Naive B cell (primary cell): ENCODE results near the gene ZNF408. TPM values are rescaled to one million over a fixed set of nuclear protein-coding genes. Genes with fewer than 3 reads are reported as not detected.
A peak's percentile ranks its signal among the peaks of the same experiment; 100 is the strongest.
"Not testable (repeated sequence)": the region's sequence is repeated elsewhere in the genome, so short reads cannot be mapped to it uniquely, and the experiment has no call there.

Experiments used
- ATAC-seq, 2 donors: fragments of 150-1000 bp; cut with Tn5 transposase; 2 replicates each; pipeline ENCODE4 v1.10.0; 2021; ENCODE audit warnings: low read depth in 2 of 2, mild to moderate bottlenecking in 2 of 2, moderate library complexity in 2 of 2
- DNase-seq: peaks from one replicate; pipeline ENCODE4 v3.0.0; 2022
- H3K27ac Mint-ChIP-seq, 6 donors: one replicate each; pipeline ENCODE4 v1.8.0; 2020 to 2022; ENCODE audit warnings: mild to moderate bottlenecking in 6 of 6, mixed read lengths in 6 of 6, moderate library complexity in 5 of 6, inconsistent platforms in 2 of 6
- H3K27me3 Mint-ChIP-seq, 3 donors: one replicate each; pipeline ENCODE4 v1.8.0; 2021 to 2022; ENCODE audit warnings: mixed read lengths in 3 of 3, mild to moderate bottlenecking in 1 of 3
- H3K36me3 Mint-ChIP-seq, 2 donors: one replicate each; pipeline ENCODE4 v1.8.0; 2020 to 2022; ENCODE audit warnings: mixed read lengths in 2 of 2, inconsistent platforms in 1 of 2, mild to moderate bottlenecking in 1 of 2
- H3K4me1 Mint-ChIP-seq, 3 donors: one replicate each; pipeline ENCODE4 v1.8.0; 2020 to 2022; ENCODE audit warnings: mixed read lengths in 3 of 3, inconsistent platforms in 1 of 3, mild to moderate bottlenecking in 1 of 3, moderate library complexity in 1 of 3
- H3K4me3 Mint-ChIP-seq, 8 donors: one replicate each; pipeline ENCODE4 v1.8.0; 2020 to 2022; ENCODE audit warnings: mild to moderate bottlenecking in 8 of 8, mixed read lengths in 8 of 8, moderate library complexity in 8 of 8, inconsistent platforms in 2 of 8
- H3K9me3 Mint-ChIP-seq, 7 donors: one replicate each; pipeline ENCODE4 v1.8.0; 2020 to 2022; ENCODE audit warnings: mixed read lengths in 7 of 7, mild to moderate bottlenecking in 5 of 7, inconsistent platforms in 2 of 7, moderate library complexity in 1 of 7
- polyA plus RNA-seq, 6 donors: library from polyadenylated mRNA; unstranded; fragments of 300-500 nt; fragmentation: Illumina TruSeq; gene quantifications; one replicate each; pipeline ENCODE4 v1.2.3, GENCODE V29; 2021; ENCODE audit warnings: low read depth in 6 of 6

The ZNF408 gene
- polyA plus RNA-seq, 6 donors from 2014 or later = 6.2 to 13.8 (median 11.3) TPM

DNA sequence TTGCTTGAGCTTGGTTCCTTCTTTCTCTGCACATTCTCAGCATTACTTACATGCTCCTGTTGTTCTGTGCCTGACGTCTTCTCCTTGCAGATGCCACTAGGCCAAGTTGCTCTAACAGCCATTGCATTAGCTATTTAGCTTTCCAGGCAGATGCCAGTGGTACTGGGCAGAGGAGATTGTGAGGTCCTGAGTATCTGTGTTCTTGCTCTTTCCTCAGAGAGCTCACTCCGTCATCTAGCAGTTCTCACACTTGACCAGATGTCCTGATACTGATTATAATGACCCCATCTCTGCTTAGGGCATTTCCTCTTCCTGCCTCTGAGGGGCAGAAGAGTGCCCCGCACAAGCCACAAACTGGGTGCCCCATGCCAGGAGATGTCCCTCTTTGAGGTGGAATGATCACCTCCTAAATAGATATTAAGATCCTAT is 31.1 kb upstream of the ZNF408 start:
- Mint-ChIP-seq H3K36me3 (peaks cover 18 to 29% of the 10 kb centered on the region in 2 donors), H3K4me3 (no peak overlapping the region), H3K27me3 (no peaks in the 10 kb centered on the region), H3K9me3 (no peaks in the 10 kb centered on the region), H3K27ac (peak overlapping the region in 1 of 6 donors; percentile 39), H3K4me1 (peaks cover 5 to 14% (median 9%) of the 10 kb centered on the region in 3 donors)
- DNase-seq (no peak), ATAC-seq (no peak)

DNA sequence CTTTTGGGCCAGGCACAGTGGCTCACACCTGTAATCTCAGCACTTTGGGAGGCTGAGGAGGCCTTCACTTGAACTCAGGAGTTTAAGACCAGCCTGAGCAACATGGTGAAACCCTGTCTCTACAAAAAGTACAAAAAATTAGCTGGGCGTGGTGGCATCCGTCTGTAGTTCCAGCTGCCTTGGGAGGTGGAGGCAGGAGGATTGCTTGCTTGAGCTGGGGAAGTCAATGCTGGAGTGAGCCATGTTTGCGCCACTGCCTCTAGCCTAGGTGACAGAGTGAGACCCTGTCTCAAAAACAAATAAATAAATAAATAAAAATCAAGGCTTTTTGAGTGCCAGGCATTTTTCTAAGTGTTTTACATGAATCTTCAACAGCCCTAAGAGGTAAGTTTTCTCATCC is 30.3 kb upstream of the ZNF408 start:
- not testable (repeated sequence) for H3K9me3 Mint-ChIP-seq, H3K27me3 Mint-ChIP-seq, H3K4me3 Mint-ChIP-seq, DNase-seq, ATAC-seq
- peaks cover 9 to 22% (median 15%) of the 10 kb centered on the region in 3 donors for H3K4me1 Mint-ChIP-seq
- peak overlapping the region in 1 of 6 donors; percentile 37 for H3K27ac Mint-ChIP-seq
- peaks cover 18 to 26% of the 10 kb centered on the region in 2 donors for H3K36me3 Mint-ChIP-seq

DNA sequence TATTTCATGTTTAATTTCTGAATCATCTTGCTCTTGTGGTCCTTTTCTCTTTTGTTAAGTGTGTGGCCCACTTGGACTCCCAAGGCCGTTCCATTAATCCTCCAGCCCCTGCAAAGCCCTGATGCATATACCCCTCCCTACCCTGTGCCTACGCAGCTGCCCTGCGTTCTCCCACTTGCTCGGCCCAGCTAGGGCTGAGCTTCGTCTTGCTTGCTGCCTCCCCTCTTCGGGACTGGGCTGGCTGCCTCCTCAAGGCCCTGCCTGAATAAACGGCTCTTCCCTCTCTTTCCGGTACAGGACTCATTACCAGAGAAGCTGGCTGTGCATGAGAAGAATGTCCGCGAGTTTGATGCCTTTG is 28.9 kb upstream of the ZNF408 start:
- no peaks in the 10 kb centered on the region for H3K9me3 Mint-ChIP-seq
- peaks cover 16 to 34% (median 17%) of the 10 kb centered on the region in 3 donors for H3K4me1 Mint-ChIP-seq
- no peak for DNase-seq
- ATAC-seq = no peak
- no peak overlapping the region for H3K4me3 Mint-ChIP-seq
- H3K36me3 Mint-ChIP-seq = peaks cover 8 to 21% of the 10 kb centered on the region in 2 donors
- no peaks in the 10 kb centered on the region for H3K27me3 Mint-ChIP-seq
- H3K27ac Mint-ChIP-seq = peak overlapping the region in 3 of 6 donors; percentile 22 to 42 (median 39)

DNA sequence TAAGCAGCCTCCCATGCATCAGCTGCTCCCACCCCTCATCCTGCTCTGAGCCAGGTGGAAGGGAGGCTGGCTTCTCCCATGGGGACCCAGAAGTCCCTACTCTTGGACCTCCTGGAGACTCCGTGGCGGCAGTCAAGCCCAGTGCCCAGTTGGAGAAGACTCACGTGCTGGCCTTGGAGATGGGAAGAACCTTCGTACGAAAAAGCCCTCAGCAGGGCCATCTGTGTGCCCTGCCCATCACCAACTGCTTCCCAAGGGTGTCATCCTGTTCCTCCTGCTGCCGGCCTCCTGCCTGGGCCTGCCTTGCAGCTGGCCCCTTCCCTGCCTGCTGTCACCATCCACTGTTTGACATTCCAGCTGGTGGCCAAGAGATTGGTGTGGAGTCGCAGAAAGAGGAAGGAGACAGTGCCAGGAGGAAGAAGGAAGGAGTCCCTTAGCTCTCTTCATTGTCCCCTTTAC is 28.4 kb upstream of the ZNF408 start:
- no peaks in the 10 kb centered on the region for H3K9me3 Mint-ChIP-seq
- H3K27ac Mint-ChIP-seq = peak overlapping the region in 4 of 6 donors; percentile 39 to 96 (median 84)
- H3K4me1 Mint-ChIP-seq = peaks cover 21 to 39% (median 22%) of the 10 kb centered on the region in 3 donors
- DNase-seq (no peak), ATAC-seq (no peak)
- H3K36me3 Mint-ChIP-seq = peaks cover 6 to 18% of the 10 kb centered on the region in 2 donors
- H3K4me3 Mint-ChIP-seq = no peak overlapping the region
- H3K27me3 Mint-ChIP-seq = no peaks in the 10 kb centered on the region

DNA sequence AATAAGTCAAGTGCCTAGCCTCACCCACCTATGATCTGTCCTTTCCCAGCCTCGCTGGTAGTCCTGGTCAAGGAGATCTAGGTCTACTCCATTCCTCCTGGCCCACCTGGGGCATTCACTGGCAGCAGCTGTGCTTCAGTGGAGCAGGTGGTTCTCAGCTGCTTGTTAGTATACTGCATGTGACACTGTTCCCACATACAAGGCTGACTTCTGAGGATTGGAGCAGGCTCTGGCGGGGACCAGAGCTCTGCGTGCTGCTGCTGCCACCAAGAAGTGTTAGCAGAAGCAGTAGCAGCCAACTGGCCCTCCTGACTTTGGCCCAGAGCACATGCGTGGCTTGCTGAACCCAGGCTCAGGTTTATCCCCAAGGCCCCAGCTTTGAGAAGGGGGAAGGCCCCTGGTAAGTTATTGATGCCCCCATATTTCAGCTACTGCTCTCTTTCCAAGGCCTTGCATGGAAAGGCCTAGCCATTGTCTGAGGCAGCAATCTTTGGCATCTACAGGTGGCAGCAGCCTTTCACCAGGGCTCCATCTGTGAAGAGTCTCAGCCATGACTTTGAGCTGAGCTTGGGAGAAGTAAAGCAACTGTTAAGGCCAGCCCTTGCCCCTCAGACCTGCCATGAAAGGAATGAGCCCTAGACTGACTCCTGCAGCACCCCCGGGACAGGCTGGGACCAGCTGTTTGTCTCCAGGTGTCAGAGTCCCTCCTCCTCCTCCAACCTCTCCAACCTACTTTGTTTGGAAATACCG is 26.9 kb upstream of the ZNF408 start:
- peaks cover 6 to 24% of the 10 kb centered on the region in 2 donors for H3K36me3 Mint-ChIP-seq
- H3K9me3 Mint-ChIP-seq = no peaks in the 10 kb centered on the region
- no peaks in the 10 kb centered on the region for H3K27me3 Mint-ChIP-seq
- DNase-seq = no peak
- H3K27ac Mint-ChIP-seq = peak overlapping the region in 5 of 6 donors; percentile 83 to 94 (median 89)
- peaks cover 22 to 40% (median 27%) of the 10 kb centered on the region in 3 donors for H3K4me1 Mint-ChIP-seq
- H3K4me3 Mint-ChIP-seq = no peak overlapping the region
- no peak for ATAC-seq

DNA sequence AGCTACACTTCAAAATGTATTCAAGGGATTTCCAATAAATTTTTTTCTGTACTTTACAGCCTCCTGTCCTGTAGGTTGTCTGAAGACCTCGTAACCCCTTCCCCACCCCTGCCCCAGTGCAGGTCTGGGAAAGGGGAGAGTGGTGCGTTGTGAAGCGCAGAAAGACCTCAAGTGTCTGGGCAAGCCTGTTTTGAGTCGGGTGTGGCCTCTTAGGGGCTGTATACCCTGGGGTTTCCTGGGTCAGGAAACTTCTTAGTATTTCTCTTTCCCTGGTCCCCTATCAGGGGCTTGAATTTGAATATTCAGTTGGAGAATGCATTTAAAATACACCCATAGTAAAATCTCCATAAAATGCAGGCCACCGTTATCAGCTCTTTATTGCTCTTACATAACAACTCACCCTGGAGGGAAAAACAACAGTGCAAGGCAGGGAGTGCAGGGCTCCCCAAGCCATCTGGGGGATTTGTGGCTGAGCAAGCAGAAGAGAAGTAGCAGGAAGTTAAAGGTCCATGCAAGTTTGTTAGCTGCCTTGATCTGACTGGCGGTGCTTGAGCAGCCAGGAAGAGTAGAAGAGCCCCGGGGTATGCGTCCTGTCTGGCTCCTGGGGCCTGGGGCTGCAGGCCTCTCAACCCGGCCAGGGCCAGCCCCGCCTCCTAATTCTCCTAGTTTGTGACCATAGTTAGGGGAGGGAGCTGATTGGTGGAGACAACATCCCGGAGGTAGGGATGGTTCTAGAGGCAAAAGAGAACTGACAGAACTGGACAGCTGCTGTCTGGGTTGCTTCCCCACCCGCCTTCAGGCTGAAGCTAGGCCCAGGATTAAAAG is 26.2 kb upstream of the ZNF408 start:
- DNase-seq (peak; percentile 11), ATAC-seq (peak; percentile 51 to 56)
- peaks cover 22 to 40% (median 27%) of the 10 kb centered on the region in 3 donors for H3K4me1 Mint-ChIP-seq
- H3K9me3 Mint-ChIP-seq = no peaks in the 10 kb centered on the region
- peaks cover 2 to 21% of the 10 kb centered on the region in 2 donors for H3K36me3 Mint-ChIP-seq
- H3K27ac Mint-ChIP-seq = peak overlapping the region; percentile 83 to 94 (median 90)
- no peaks in the 10 kb centered on the region for H3K27me3 Mint-ChIP-seq
- peak overlapping the region in 4 of 8 donors; percentile 7 to 70 (median 43) for H3K4me3 Mint-ChIP-seq

DNA sequence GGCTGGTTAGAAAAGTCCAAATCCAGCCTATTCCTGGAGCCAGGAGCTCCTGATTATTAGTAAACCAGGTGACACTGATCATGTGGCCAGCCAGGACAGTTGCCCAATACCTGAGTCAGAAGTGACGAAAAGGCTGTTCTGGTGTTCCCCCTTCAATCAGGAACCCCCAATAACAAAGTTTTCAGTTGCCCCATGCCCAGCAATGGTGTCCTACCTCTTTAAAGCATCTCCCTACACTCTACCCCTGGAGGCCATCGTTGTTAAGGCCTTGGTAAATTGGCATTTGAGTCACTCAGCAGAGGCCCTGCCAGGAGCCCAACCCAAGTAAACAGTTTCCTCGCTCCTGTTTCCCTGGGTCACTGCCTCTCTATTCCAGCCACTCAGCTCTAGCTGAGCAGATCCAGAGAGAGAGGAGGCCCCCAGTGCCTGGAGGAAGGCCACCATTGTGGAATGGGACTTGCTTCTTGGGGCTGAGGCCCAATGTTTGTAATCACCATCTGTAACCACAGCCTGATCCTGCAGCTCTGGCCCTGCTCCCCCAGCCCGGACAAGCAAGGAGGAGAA is 25.5 kb upstream of the ZNF408 start:
- Mint-ChIP-seq H3K27ac (peak overlapping the region in 4 of 6 donors; percentile 32 to 94 (median 87)), H3K9me3 (no peaks in the 10 kb centered on the region), H3K4me3 (peak overlapping the region in 2 of 8 donors; percentile 38 to 45), H3K36me3 (peaks cover 0 to 18% of the 10 kb centered on the region in 2 donors), H3K4me1 (peaks cover 22 to 40% (median 27%) of the 10 kb centered on the region in 3 donors), H3K27me3 (no peaks in the 10 kb centered on the region)
- DNase-seq = no peak
- no peak for ATAC-seq

DNA sequence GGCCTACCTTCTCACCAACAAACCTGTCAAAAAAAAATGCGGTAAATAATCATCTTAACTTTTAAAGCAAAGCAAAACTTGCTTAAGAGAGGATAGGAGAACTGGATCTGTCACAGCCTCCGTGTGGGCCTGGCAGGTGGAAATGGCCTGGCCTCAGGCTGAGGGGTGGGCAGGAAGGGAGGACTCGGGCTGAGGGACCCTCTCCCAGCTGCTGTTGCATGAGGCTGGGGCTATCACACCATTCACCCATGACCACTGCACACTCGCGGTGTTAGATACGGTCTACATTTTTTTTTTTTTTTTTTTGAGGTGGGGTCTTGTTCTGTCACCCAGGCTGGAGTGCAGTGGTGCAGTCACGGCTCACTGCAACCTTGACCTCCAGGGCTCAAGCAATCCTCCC is 24.9 kb upstream of the ZNF408 start:
- peak overlapping the region in 3 of 8 donors; percentile 12 to 38 (median 15) for H3K4me3 Mint-ChIP-seq
- ATAC-seq (no peak), DNase-seq (no peak)
- H3K9me3 Mint-ChIP-seq = no peaks in the 10 kb centered on the region
- peaks cover 22 to 40% (median 27%) of the 10 kb centered on the region in 3 donors for H3K4me1 Mint-ChIP-seq
- H3K27me3 Mint-ChIP-seq = no peaks in the 10 kb centered on the region
- peak overlapping the region in 3 of 6 donors; percentile 19 to 83 (median 32) for H3K27ac Mint-ChIP-seq
- peaks cover 0 to 18% of the 10 kb centered on the region in 2 donors for H3K36me3 Mint-ChIP-seq

DNA sequence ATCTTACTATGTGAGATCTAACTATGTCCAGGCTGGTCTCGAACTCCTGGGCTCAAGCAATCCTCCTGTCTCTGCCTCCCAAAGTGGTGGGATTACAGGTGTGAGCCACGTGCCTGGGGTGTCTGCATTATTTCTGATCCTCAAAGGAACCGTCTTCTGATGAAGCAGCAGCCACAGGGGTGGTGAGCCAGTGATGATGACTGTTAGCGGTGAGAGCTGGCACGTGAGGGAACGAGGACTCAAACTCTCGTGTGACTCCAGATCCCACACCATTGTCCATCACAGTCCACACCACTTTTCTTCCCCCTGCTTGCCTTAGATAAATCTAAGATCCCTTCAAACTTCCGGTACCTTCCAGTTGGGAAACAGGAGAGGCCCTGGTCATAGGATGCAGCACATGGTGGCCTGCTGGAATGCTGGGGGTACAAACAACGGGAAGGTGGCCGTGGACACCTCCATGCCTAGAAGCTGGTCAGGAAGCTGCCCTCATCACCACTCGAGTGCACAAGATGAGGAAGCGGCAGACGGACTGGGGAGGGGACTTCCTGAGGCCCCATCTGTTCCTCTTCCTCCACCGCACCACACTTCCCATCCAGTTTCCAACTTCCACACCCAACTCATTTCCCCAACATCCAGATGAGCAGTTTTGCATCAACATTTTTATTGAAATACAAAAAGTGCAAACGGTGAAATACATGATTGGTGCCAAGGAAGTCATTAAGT is 24.2 kb upstream of the ZNF408 start:
- ATAC-seq = peak; percentile 50 to 55
- peaks cover 22 to 40% (median 27%) of the 10 kb centered on the region in 3 donors for H3K4me1 Mint-ChIP-seq
- H3K27me3 Mint-ChIP-seq = no peaks in the 10 kb centered on the region
- peak overlapping the region; percentile 72 to 96 (median 82) for H3K27ac Mint-ChIP-seq
- H3K4me3 Mint-ChIP-seq = peak overlapping the region in 7 of 8 donors; percentile 12 to 72 (median 61)
- H3K9me3 Mint-ChIP-seq = no peaks in the 10 kb centered on the region
- no peak for DNase-seq
- H3K36me3 Mint-ChIP-seq = peaks cover 0 to 18% of the 10 kb centered on the region in 2 donors

DNA sequence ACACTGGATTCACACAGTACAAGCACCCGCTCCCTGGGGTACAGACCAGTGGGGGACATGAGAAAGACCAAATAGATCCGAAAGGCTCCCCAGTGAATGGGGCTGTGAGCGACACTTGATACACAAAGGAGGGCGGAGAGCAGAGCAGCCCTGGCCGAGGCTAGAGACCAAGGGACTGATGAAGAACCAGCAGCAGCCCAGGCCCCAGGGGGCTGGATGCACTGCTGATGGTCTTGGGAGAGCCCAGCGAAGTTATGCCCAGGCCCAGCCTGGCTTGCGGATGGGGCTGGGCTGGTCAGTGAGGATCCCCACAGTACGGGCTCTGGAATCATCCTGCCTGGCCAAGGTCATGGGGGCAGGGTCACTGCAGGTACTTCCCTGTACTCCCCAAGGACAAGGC is 23.7 kb upstream of the ZNF408 start:
- peaks cover 0 to 15% of the 10 kb centered on the region in 2 donors for H3K36me3 Mint-ChIP-seq

DNA sequence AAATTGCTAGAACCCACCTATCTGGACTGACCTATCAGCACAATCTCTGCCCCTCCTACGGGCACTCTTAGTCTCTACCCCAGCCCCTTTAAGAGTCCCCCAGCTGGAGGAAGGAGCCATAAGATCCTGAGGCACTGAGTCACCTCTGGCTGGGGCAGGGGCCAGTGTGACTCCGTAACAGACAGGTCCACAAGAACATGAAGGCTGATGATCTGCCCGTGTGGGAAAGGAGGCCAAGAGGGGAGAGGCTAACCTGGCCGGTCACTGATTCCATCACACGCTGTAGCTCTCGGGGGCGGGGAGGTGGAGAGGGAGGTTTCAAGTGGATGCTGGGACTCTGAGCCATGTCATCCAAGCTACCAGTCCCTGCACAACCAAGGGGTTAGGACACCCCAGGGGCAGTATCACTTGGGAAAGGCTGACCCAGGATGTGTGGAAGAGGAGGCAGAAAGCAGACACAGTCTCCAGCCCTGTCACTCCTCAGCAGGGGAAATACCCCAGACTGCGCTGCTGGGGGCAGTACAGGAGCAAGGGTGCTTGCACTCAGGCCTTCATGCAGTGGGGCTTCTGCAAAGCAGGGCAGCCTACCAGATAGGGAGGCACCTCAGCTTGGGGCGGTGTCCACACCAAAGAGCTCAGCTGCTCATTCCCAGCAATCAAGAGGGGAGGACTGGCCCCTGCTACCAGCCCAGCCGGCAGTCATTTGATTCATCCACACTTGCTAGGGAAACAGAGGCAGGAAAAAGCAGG is 22.7 kb upstream of the ZNF408 start:
- Mint-ChIP-seq H3K4me1 (peaks cover 22 to 38% (median 27%) of the 10 kb centered on the region in 3 donors), H3K9me3 (no peaks in the 10 kb centered on the region), H3K27me3 (no peaks in the 10 kb centered on the region), H3K36me3 (peaks cover 0 to 6% of the 10 kb centered on the region in 2 donors), H3K4me3 (no peak overlapping the region), H3K27ac (peak overlapping the region in 5 of 6 donors; percentile 20 to 93 (median 64))
- DNase-seq (no peak), ATAC-seq (peak in 1 of 2 donors; percentile 21)

More for the DNA sequence above, 23.7 kb upstream of the ZNF408 start:
- H3K4me3 Mint-ChIP-seq = peak overlapping the region in 2 of 8 donors; percentile 12 to 72
- H3K27ac Mint-ChIP-seq = peak overlapping the region; percentile 72 to 96 (median 82)
- DNase-seq = no peak
- no peak for ATAC-seq
- H3K9me3 Mint-ChIP-seq = no peaks in the 10 kb centered on the region
- H3K4me1 Mint-ChIP-seq = peaks cover 22 to 40% (median 27%) of the 10 kb centered on the region in 3 donors
- H3K27me3 Mint-ChIP-seq = no peaks in the 10 kb centered on the region

DNA sequence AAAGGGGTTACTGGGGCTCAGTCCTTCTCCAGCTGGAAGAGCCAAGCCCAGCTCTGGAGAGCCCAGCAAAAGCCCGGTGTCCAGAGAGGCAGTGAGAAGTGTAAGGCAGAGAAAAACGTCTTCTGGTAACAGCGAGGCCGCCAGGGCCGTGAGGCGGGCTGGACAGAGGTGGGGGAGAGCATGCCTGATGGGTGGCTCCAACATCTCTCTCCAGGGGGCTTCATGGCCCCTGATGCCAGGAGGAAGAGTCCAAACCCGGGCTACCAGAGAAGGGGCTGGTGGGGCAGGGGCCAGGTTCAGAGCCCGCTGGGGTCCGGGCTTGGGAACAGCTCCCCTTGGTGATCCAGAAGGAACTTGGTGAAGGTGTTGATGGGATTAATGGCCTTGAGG is 22.1 kb upstream of the ZNF408 start:
- Mint-ChIP-seq H3K4me1 (peaks cover 22 to 36% (median 27%) of the 10 kb centered on the region in 3 donors), H3K27me3 (no peaks in the 10 kb centered on the region), H3K4me3 (no peak overlapping the region), H3K36me3 (peaks cover 0 to 6% of the 10 kb centered on the region in 2 donors), H3K27ac (peak overlapping the region in 3 of 6 donors; percentile 41 to 71 (median 64)), H3K9me3 (no peaks in the 10 kb centered on the region)
- DNase-seq (no peak), ATAC-seq (no peak)
